ENCODE data around the gene AGPAT4.
A peak's percentile ranks its signal among the peaks of the same experiment; 100 is the strongest.

AGPAT4 gene

DNA sequence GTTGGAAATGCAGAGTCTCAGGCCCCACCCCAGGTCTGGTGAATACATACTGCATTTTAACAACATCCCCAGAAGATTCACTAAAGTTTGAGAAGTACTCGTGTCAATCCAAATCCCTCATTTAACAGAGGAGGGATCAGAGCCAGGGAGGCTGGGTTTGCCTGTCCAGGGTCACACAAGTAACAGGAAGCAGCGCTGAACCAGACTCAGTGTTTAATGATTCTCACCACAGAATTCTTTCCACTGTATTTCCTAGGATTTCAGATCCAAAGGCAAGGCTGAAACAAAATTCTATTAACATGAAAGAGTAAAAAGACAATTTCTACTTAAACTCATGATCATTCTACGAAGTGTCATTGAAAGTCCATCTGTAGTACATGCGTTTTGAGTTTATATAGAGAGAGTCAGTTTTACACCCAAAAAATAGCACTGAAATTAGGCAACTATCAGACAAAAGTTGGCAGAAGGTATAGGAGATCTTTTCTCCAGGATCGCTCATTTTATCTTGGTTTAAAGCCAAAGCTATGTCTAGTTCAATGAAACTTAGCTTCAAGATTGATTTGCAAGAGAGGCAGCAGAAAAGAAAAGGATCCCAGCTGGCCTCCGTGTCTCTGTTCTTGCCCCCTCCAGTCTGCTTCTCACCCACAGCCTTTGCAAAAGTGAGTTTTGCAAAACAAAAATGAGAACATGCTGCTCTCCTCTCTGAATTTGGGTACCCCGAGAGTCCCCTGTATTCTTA, 6.0 kb upstream of the AGPAT4 start:
- no peak for DNase-seq

DNA sequence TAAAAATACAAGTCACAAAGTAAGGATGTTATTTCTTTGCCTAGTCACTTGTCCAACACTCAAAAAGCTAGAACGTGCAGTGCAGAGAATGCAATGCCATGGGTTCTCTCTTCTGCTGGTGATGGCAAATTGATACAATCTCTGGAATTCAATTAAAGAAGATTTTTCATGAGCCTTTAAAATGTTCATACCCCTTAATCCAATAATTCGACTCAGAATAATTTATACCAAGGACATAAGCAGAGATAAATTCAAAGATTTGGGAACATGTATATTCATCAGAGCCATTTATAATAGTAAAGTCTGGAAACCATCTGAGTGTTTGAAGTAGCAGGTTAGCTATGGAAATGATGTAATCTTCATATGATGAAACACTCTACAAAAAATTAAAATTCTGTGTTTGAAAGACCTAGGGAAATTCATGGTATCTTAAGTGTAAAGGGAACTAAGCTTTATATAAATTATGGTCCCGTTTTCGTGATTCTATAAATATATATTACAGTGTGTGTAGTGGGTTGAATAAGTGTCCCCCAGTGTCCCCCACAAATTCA, 2.8 kb upstream of the AGPAT4 start:
- no peak for DNase-seq

DNA sequence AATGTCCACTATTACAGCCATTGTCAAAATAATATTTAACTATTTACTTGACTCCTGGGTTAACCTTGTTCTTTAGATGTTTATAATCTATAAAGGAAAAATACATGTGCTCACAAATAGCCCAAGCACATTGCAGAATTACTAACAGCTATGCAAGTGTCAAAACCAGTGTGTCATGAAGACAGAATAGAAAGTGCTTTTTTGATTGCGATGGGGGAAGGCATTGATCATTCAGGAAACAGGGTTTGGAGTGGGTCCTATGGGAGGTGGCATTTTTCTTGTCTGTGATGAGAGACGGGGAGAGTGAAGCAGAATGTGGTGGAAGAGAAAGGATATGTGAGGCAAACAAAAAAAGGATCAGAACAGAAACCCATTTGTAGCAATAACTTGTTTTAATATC, 1.0 kb upstream of the AGPAT4 start:
- DNase-seq, result no peak

DNA sequence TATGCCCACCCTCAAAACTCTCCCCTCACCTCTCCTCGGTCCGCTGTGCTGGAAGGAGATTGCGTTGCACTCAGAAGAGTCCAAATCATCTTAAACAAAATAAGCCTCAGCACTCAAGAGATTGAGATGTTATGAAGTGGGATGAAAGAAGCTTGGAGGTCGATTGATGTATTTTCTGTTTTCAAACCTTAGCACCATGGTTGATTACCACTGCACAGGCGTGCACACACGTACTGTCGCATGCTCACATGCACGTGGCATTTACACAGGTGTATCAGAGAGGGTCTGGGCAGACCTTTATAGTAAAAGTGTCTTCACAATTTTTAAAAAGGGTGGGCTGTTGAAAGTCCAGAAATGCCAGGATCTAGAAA, 612 bp upstream of the AGPAT4 start:
- DNase-seq, result no peak

DNA sequence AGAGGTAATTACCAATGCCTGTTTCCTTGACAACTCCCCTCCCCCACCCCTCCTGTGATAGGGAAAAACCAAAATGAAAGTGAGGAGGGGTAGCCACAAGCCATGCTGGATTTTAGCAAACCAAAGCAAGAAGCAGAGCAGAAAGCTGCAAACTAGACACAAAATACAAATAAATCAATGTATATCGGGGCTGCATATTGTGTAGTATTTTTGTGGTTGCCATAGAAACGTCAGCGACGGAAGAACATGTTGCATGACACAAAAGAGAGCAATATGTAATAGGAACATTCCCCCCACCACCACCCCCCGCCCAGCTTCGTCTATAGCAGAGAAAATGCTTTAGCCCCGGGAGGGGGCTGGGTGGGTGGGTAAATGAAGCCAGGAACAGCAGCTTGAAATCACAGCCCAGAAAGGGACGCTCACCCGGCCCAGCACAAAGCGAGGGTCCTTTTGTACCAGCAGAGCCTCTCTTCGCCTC, 548 bp downstream of the AGPAT4 start:
- DNase-seq, result no peak

DNA sequence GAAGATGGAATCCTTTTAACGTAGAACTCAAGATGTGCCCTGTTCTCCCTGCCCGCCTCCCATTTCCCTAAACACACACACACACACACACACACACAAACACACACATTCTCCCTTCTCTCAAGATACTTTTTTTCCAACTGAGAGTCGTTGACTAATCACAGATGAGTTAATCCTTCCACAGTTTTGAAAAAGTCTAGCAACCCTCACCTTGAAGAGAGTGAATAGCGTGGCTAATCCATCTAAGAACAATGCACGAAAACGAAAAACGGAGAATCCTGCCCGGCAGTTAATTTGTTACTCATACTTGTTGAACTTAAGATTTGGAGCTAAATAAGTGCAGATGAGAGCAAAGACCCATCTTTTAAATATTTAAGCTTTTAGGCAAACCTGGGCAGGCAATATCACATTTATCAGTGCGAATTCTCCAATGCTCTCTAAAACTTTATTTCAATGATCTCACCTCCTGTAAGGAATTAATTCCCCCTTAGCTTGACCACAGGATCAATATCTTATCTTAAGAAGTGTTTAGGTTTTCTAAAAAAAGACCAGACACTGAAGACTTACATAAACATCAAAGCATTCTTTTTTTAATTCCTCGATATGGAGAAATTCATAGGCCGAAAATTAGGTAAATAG, 1.1 kb downstream of the AGPAT4 start:
- no peak for DNase-seq

DNA sequence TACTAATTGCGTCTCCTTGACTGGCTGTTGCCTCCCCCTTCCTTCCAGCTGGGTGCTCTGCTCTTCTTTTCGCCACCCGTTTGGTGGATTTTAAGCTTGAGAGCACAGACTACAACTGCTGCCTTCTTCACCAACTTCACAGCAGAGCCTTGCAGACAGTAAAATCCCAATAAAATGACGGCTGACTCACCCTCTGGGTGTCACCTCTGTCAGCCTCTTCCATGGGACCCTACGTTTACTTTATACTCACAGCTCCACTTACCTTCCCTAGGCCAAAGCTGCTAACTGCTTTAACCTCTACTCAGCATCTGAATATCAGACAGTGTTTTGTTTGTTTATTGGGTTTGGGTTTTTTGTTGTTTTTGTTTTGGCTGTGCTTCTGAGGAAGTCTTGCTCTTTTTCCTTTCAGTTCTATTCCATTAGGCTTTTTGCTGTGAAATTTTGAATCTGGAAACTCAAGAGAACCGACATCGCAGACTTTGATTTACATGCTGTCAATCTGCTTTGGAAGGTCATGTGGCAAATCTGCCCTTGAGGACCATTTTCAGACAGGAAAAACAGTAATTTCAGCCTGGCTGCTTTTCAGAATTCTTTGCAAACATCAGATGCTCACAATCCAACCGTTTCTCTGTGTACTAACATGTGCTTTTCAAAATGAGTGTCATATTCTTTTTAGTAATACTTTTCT, 2.4 kb downstream of the AGPAT4 start:
- no peak for DNase-seq

DNA sequence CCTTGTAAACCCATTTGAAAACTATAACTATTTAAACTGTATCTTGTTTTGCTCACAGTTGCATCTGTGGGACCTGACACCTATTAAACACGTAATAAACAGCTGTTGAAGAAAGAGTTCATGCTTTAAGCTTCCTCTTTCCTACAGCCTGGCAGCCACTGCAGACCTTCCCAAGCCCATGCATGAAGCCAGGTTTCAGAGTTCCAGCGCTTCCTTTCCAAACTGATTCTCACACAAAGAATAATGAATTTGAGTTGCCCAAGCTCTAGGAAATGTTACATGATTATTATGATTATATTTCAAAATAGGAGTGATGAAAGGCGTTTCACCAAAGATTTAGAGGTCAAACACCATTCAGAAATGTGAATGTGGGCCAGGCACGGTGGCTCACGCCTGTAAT, 3.7 kb downstream of the AGPAT4 start:
- DNase-seq, result no peak

DNA sequence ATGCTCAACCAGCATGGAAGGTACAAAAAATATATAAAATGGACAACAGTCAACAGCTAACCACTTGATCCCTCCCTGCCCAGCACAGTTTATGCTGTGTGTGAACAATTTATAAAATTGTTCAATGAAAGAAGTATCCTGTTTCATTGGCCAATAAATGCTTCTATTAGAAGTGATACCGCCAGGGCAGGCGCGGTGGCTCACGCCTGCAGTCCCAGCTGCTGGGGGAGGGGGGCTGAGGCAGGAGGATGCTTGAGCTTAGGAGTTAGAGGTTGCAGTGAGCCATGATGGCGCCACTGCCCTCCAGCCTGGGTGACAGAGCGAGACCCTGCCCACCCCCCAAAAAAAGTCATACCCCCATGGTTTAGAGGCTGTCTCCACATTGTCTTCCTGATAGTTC, 4.6 kb downstream of the AGPAT4 start:
- no peak for DNase-seq

DNA sequence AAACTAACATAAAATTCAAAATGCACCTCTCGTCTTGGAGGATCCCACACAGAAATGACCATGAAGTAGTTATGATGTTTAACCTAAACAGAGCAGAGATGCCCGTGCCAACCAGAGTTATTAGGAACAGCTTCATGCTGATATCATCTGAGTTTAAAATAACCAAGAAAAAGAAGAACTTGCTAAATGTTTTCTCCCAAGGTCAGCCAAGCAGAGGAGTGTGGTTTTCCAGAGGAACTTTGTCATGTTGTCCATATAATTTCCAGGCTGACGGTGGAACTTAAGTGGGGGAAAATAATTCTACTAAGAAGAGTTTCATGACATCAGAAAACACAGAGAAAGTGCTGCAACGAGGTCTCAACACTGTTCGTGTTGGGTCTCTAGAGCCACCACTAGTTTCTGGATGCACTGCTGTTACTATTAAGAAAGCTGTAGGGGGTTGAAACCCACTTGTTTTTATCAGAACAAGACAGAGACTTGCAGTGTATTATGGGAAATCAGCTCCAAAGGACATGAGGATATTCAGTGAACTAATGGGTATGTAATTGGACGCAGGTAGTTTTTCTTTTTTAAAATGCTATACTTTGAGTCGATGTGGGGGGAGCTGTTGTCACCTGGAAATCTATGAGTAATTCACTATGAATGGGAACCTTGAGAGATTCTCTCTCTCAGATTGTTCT, 5.2 kb downstream of the AGPAT4 start:
- DNase-seq, result no peak

DNA sequence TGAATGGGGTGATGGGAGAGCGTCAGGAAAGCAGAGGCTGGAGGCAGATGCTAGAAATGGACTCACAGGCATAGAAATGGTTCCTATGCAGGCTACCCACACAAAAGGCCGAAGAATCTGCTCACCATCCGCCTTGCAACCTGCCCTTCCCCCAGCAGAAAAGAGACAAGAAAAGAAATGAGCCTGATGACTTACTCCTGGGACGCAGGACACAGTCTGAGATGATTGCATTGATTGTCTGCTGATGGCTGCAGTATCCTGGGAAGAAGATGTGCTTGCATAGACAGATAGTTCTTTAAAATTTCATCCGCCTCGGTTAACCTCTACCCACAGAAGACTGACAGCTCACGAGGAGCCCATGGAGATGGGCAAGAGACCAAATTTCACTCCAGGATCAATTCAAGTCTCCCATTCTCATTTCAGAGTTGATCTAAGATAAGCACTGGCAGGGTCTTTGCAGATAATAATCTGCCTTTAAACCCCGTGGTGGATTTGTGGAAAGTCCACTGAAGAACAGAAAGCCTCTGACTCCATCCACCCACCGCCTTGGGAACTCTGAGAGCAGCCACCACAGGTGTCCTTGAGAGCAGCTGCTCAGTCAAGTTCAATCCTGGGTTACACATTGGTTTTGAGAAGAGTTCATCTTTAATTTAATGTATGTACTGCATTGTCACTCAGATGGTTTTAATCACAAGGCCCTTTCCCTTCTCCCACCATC, 7.2 kb downstream of the AGPAT4 start:
- DNase-seq, result no peak

DNA sequence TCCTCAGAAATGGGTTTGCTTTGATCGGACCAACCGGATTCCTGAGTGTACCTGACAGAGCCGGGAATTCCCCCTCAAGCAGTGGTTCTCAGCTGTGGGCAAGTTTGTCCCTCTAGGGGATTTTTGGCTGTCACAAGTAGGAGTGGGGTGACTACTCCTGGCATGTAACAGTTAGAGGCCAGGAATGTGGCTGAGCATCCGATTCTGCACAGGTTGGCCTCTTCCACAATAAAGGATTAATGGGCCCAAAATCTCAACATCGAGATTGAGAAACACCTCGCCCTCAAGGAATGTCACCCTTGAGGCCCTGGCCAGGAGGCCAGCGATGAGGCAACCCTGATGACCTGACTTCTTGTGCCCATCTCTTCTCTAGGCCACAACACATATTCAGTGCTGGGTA, 7.9 kb downstream of the AGPAT4 start:
- peak; percentile 16 for DNase-seq

DNA sequence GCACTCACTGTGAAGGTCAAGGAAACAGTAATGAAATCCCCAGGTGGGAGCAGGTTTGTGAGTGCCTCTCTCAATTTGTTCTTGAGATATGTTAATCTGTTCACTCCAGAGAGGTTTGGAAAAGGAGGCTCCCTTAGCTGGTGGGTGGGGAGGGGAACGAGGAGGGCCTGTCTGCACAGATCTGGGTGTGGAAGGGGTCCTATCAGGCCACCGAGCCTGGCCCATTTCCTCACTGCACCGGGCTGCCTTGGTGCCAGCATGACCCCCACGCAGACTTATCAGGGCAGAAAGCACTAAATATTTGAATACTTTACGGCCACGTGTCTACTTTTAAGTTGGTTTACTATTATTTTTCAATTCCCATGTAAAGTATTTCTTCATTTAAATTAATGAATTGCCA, 8.3 kb downstream of the AGPAT4 start:
- no peak for DNase-seq

DNA sequence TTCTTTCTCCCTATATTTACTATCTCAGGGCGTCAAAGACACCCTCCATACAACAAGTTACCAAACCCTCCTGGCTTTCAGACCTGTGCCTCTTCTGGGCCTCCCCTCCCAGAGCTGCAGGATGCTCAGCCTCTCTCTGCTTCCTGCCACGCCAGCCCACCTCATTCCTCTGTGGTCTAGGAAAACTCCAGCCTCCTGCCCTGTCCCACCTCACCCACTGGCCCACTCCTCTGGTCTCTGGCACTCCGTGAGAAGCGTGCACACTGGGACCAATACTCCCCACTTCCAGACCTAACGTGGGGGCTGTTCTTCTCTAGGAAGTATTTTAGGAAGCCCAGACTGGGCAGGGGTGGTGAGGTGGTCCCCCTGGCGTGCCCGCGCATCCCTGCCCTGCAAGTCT, 9.7 kb downstream of the AGPAT4 start:
- no peak for DNase-seq

DNA sequence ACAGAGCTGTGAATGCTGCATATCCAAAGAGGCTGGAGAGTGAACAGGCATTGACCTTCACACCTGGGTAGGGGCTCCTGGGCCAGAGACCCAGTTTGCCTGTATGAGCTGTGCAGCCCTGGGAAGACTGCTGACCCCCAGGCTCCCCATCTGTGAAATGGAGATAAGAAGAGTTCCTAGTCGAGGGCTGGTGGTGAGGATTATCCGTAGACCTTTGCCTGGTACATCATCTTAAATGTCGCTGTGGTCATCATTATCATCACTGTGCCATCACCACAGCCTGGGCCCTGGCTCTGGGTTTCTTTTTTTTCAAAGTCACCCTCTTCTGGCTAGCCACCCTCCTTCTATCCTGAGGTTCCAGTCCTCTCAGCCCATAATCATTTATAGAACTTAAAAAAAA, 12.0 kb downstream of the AGPAT4 start:
- no peak for DNase-seq

DNA sequence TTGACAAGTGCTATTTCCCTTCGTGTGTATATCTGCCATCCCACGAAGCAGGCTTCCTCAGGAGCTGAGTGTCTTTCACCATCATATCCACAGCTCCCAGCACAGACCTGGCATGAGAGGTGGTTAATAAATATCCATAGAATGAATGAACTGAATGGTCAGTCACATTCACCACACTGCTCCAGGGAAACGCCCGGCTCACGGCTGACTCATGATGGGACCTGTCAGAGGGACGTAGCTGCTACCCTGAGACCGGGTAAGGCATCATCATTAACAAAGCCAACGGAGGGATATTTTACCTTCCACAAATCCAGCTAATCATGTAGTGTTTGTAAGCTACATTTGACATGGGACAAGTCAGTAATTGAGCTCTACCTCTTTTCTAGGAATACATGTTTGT, 12.5 kb downstream of the AGPAT4 start:
- no peak for DNase-seq

DNA sequence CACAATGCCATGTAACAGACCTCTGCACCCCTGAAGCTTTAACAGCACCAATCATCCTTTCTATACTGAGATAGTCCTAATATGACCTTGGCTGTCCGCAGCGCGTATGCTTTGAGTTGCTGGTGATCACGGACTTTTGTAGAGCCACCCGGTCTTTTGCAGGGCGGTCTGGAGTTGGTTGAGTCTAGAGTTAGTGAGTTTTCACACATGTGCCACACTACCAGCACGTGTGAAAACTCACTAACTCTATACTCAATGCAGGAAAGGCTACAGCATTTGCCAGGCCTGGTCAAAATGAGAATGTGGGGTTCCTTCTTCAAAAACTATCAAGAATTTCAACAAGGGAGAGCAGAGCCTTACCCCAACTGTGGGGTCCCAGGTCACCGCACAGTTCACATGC, 14.6 kb downstream of the AGPAT4 start:
- DNase-seq, result no peak

DNA sequence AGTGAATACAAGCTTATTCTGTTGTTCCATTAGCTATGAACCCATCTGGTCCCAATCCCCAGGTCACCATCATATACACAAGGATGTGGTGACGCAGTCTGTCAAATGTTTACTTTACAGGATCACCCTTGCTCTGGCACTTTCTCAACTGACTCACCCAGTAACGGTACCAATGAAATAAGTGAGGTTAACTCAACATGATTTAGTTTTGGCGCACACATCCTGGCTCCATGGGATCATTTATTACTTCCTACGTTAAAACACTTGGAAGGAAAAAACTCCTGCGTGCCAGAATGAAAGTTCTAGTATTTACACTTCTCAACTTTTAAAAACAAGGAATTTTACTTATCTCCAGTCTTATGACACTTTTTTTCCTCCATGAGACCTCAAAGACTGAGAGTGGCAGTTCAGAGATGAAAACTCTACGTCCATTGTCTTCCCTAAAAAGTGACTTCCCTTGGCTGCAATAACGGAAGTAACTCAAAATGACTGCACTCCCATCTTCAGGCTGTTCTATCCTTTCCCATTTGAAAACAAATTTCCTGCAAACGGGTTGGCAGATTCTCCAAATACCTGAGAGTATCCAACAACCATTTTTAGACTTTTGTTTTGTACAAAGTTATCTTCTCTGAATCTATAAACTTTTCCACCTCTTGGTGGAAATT, 15.9 kb downstream of the AGPAT4 start:
- peak; percentile 49 for DNase-seq

DNA sequence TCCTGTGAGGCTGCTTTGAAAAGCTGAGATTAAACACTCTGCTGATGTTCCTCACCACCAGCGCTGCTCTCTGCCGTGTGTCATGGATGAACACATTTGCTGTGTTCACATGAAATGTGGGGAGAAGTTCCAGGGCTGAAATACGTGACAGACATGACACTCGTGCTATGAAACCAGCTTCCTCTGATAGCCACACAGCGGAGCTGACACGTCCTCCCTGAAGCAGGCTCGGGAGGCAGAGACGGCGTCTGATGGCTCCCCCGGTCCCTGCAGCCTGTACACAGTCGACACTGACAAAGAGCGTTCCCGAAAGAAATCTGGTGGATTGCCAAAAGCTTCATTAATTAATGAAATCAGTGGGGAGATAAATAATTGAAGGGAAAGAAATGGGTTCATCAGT, 17.5 kb downstream of the AGPAT4 start:
- no peak for DNase-seq

DNA sequence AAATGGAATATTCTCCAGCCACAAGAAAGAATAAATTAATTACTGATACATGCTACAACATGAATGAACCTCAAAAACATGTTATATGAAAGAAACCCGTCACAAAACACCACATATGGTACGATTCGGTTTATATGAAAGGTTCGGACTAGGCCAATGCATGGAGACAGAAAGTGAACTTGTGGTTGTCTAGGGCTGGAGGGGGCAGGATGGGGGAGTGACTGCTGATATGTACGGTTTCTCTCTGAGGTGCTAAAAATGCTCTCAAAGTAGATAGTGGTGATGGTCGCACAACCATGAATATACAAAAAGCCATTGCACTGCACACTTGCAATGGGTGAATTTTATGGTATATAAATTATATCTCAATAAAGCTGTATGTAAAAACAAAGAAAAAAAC, 18.3 kb downstream of the AGPAT4 start:
- no peak for DNase-seq

DNA sequence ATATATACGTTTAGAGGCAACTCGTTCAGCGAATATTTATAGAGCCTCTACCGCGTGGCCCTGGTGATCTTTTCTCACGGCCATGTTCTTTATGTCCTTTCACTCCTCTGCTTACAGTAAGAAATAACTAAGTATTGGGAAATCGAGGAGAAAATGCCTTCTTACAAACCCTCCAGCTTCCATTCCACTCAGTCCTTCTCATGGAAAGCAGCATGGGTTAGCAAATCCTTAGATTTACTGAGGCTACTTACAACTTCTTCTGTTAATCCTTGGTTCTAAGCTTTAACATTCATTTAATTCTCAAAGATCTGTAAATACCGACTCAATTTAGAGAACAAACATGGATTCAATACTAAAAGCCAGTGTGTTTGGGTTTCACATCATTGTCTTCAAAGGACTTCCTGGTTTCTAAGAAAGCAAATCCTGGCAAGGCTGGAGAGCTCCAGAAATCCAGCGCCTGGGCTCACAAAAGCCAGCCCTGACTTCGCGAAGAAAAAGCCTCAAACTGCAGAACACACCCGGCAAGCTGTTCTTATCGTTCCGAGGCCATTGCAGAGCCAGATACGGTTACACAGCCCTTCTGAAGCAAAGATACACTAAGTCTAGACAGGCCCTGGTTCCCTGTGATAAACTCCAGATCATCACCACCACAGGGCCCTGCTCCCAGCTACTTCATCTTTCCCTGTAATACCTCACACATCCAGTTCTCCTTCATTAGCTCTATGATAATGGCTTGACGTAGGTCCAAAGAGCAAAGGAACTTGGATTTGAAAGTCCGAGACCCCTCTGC, 19.2 kb downstream of the AGPAT4 start:
- no peak for DNase-seq

Data from T1000 (cell line).